Endothelial cell of umbilical vein (primary cell): ENCODE data around the gene ANKS1B. TPM values are rescaled to one million over a fixed set of nuclear protein-coding genes. Genes with fewer than 3 reads are reported as not detected.

Experiments used
- BruUV-seq: library from RNA; stranded (reverse); fragments of 400-500 nt; replicated peaks from 2 replicates; lab custom pipeline; 2021; lab: Mats Ljungman, UMichigan
- CTCF ChIA-PET: fragments of 300-600, 350-600 bp; sonication (Branson Sonifier 250); formaldehyde crosslinking; loops from one replicate; lab custom pipeline; 2021; ENCODE audit warnings: antibody characterized with exemption, inconsistent platforms; lab: Charles Lee
- POLR2A ChIA-PET: fragments of 300-600, 350-600 bp; sonication (Branson Sonifier 250); formaldehyde crosslinking; loops from one replicate; lab custom pipeline; 2021; ENCODE audit warnings: antibody characterized with exemption, inconsistent platforms; lab: Charles Lee
- DNase-seq: peaks from one replicate; pipeline ENCODE4 v3.0.0-alpha.2; 2011; ENCODE audit warnings: low read depth, low spot score
- FAIRE-seq: peaks from 2 replicates; lab custom pipeline; 2011; peaks lifted over from hg19 to GRCh38; lab: Jason Lieb, UNC
- H2AFZ ChIP-seq: 2 replicates; pipeline ENCODE4 v1.6.0; 2012; ENCODE audit warnings: low read depth, low read length, control low read depth, inconsistent platforms
- H3K27ac ChIP-seq: 2 replicates; pipeline ENCODE4 v1.5.1; 2011; ENCODE audit warnings: low read depth, mild to moderate bottlenecking, control low read depth, low read length, moderate library complexity; ENCODE audit not compliant: insufficient read depth
- H3K27me3 ChIP-seq, 2 experiments: 2 replicates each; pipeline versions ENCODE4 v1.6.0 to v1.6.1; 2011; ENCODE audit warnings: low read length in 2 of 2, mixed read lengths in 1 of 2; ENCODE audit not compliant: control insufficient read depth in 2 of 2, insufficient read depth in 2 of 2
- H3K36me3 ChIP-seq, 2 experiments: 2 replicates in 1 of 2; 3 replicates in 1 of 2; pipeline ENCODE4 v1.5.1; 2011; ENCODE audit warnings: low read length in 2 of 2, mild to moderate bottlenecking in 1 of 2, moderate library complexity in 1 of 2; ENCODE audit not compliant: control insufficient read depth in 2 of 2, insufficient read depth in 2 of 2; ENCODE audit errors: extremely low read depth in 1 of 2
- H3K4me1 ChIP-seq: 3 replicates; pipeline ENCODE4 v1.5.1; 2011; ENCODE audit warnings: mild to moderate bottlenecking, low read length; ENCODE audit not compliant: control insufficient read depth, insufficient read depth; ENCODE audit errors: extremely low read depth
- H3K4me2 ChIP-seq: 2 replicates; pipeline ENCODE4 v1.6.1; 2011; ENCODE audit warnings: low read length, control low read depth, mixed read lengths; ENCODE audit not compliant: insufficient read depth
- H3K4me3 ChIP-seq, 3 experiments: fragments of 200-600 bp in 1 of 3; sonication (generic), shearing (Covaris generic) in 1 of 3; replicated peaks in 1 of 3; 2 replicates each; pipeline ENCODE4 v1.5.1; 2011 to 2016; ENCODE audit warnings: control low read depth in 3 of 3, low read length in 3 of 3, mild to moderate bottlenecking in 2 of 3, inconsistent platforms in 1 of 3, low read depth in 1 of 3, moderate library complexity in 1 of 3; ENCODE audit not compliant: insufficient read depth in 1 of 3
- H3K79me2 ChIP-seq: 2 replicates; pipeline ENCODE4 v1.6.0; 2012; ENCODE audit warnings: low read length, inconsistent platforms; ENCODE audit not compliant: control insufficient read depth, insufficient read depth
- H3K9ac ChIP-seq: replicated peaks from 2 replicates; pipeline ENCODE3; 2011; ENCODE audit warnings: low read length, control low read depth; ENCODE audit not compliant: insufficient read depth; ENCODE audit errors: extremely low read depth
- H3K9me1 ChIP-seq: replicated peaks from 3 replicates; pipeline ENCODE4 v1.6.0; 2011; ENCODE audit warnings: mild to moderate bottlenecking, low read length; ENCODE audit not compliant: control insufficient read depth, insufficient read depth; ENCODE audit errors: extremely low read depth
- H3K9me3 ChIP-seq: replicated peaks from 2 replicates; pipeline ENCODE4 v1.5.1; 2012; ENCODE audit warnings: low read length, inconsistent platforms; ENCODE audit not compliant: control insufficient read depth, insufficient read depth
- H4K20me1 ChIP-seq: replicated peaks from 2 replicates; pipeline ENCODE3; 2011; ENCODE audit warnings: mild to moderate bottlenecking, low read length; ENCODE audit not compliant: control insufficient read depth, insufficient read depth; ENCODE audit errors: extremely low read depth
- CTCF ChIP-seq, 2 donors: IDR thresholded peaks; 1 replicate in 1 of 2; 2 replicates in 1 of 2; pipeline ENCODE4 v1.5.1; 2011; ENCODE audit warnings: low read length in 2 of 2, mild to moderate bottlenecking in 2 of 2, moderate library complexity in 2 of 2, control low read depth in 1 of 2, inconsistent platforms in 1 of 2, low read depth in 1 of 2; ENCODE audit not compliant: insufficient read depth in 1 of 2; ENCODE audit errors: extremely low read depth in 1 of 2
- EZH2 ChIP-seq: IDR thresholded peaks from 2 replicates; pipeline ENCODE4 v1.6.1; 2012; ENCODE audit warnings: borderline replicate concordance, low read depth, mild to moderate bottlenecking, moderate library complexity, low read length, inconsistent platforms; ENCODE audit not compliant: severe bottlenecking
- FOS ChIP-seq: IDR thresholded peaks from 2 replicates; pipeline ENCODE4 v1.6.1; 2011; ENCODE audit warnings: mild to moderate bottlenecking, low read length, moderate library complexity, borderline replicate concordance; ENCODE audit not compliant: insufficient read depth
- GATA2 ChIP-seq: IDR thresholded peaks from 2 replicates; pipeline ENCODE4 v1.7.0; 2011; ENCODE audit warnings: low read depth, mild to moderate bottlenecking, moderate library complexity, mixed read lengths, low read length; ENCODE audit not compliant: insufficient read length, insufficient read depth
- JUN ChIP-seq: IDR thresholded peaks from 2 replicates; pipeline ENCODE4 v1.6.1; 2011; ENCODE audit warnings: borderline replicate concordance, low read depth; ENCODE audit not compliant: insufficient read length, insufficient read depth
- MAX ChIP-seq: IDR thresholded peaks from 2 replicates; pipeline ENCODE4 v1.6.1; 2011; ENCODE audit not compliant: insufficient read depth, insufficient read length
- MYC ChIP-seq: IDR thresholded peaks from one replicate; pipeline ENCODE4 v1.6.1; 2011; ENCODE audit warnings: mild to moderate bottlenecking, low read depth, low read length
- POLR2A ChIP-seq: IDR thresholded peaks from 2 replicates; pipeline ENCODE4 v1.6.1; 2012; ENCODE audit warnings: low read depth, mild to moderate bottlenecking, control low read depth, low read length
- POLR2AphosphoS5 ChIP-seq: IDR thresholded peaks from 2 replicates; pipeline ENCODE4 v1.6.1; 2012; ENCODE audit warnings: low read depth, mild to moderate bottlenecking, control low read depth, low read length, moderate library complexity; ENCODE audit not compliant: insufficient read depth
- dilution Hi-C: fragments of 300-500 bp; cut with MboI; formaldehyde crosslinking; loops from one replicate; pipeline ENCODE4 v1.15.0; 2019; ENCODE audit warnings: low sequenced_read_pairs; ENCODE audit not compliant: extremely low pct_ligation_motif_present
- intact Hi-C: fragments of 100-400 bp; cut with micrococcal nuclease; formaldehyde crosslinking; loops from one replicate; pipeline ENCODE4 v1.10.0; 2022
- polyA plus RNA-seq, 4 experiments: library from polyadenylated mRNA; depleted of rRNA in 3 of 4; stranded (reverse) in 3 of 4; unstranded in 1 of 4; fragments of >200 nt; gene quantifications; 2 replicates each; pipeline versions ENCODE4 v1.2.1 to v1.2.3, GENCODE V29; 2011 to 2012; ENCODE audit warnings: missing spikeins in 1 of 4
- total RNA-seq: library from RNA; stranded (reverse); gene quantifications from 2 replicates; pipeline ENCODE4 v1.2.3, GENCODE V29; 2021

The ANKS1B gene
- total and polyA plus RNA-seq, 2 donors (not counting 3 experiments of a cell fraction or from before 2014, with no cell fraction given) = 0.15 to 0.38 TPM

- Histone ChIP-seq H3K36me3 (no peaks in the 10 kb centered on the region), H3K9me3 (no peaks in the 10 kb centered on the region), H3K4me2 (no peak overlapping the region), H3K27me3 (no peaks in the 10 kb centered on the region), H3K27ac (no peak overlapping the region), H3K4me3 (no peak overlapping the region), H3K9ac (no peak overlapping the region), H3K4me1 (no peaks in the 10 kb centered on the region), H2AFZ (no peak overlapping the region), H3K79me2 (no peaks in the 10 kb centered on the region), H4K20me1 (no peaks in the 10 kb centered on the region), H3K9me1 (no peaks in the 10 kb centered on the region)
- FAIRE-seq = no peak
- dilution Hi-C loops (no loop called here), intact Hi-C loops (no loop called here)
- CTCF ChIA-PET = no interaction called here
- no peak for DNase-seq
- POLR2A ChIA-PET = no interaction called here
- TF ChIP-seq MAX = no peak
- TF ChIP-seq JUN = no peak
- TF ChIP-seq GATA2 = no peak
- no peak for TF ChIP-seq MYC
- no peak for TF ChIP-seq CTCF (IDR thresholded peaks at IDR 0.05; ENCODE audit: extremely low read depth in 1 of 2, insufficient read depth in 1 of 2, low read depth in 1 of 2, low read length in 2 of 2)
- no peak for TF ChIP-seq FOS
- no peak for TF ChIP-seq POLR2A
- no peak for TF ChIP-seq EZH2
- TF ChIP-seq POLR2AphosphoS5 = no peak
- BruUV-seq = no TSS peak
Observed at GRCh38 chr12:99135376-99135775, 849.4 kb downstream of the ANKS1B start.
